ENCODE data around the gene GSDME. TPM values are rescaled to one million over a fixed set of nuclear protein-coding genes. Genes with fewer than 3 reads are reported as not detected.
A peak's percentile ranks its signal among the peaks of the same experiment; 100 is the strongest.

GSDME gene
- total RNA-seq, 1 donor from 2014 or later: 27.7 TPM

- H3K4me1 ChIP-seq (ENCODE audit: insufficient read depth, low read length): peaks cover 22% of the 10 kb centered on the region
- H3K9me3 Mint-ChIP-seq (ENCODE audit: unreplicated experiment): no peaks in the 10 kb centered on the region
- no peaks in the 10 kb centered on the region for H3K79me2 ChIP-seq (ENCODE audit: insufficient read depth, low read length)
- peaks cover 3% of the 10 kb centered on the region for H3K36me3 ChIP-seq (ENCODE audit: insufficient read depth, low read length)
- no peak overlapping the region for H3K4me3 ChIP-seq (ENCODE audit: insufficient read depth, low read depth, low read length)
- FAIRE-seq (no peak), DNase-seq (ENCODE audit: low read depth) (no peak)
- H3K4me1 Mint-ChIP-seq (ENCODE audit: low read depth, unreplicated experiment): peaks cover 20% of the 10 kb centered on the region
- H3K9me3 ChIP-seq (ENCODE audit: insufficient read depth, low read depth, low read length): no peaks in the 10 kb centered on the region
- no peak overlapping the region for H3K4me3 Mint-ChIP-seq (ENCODE audit: unreplicated experiment)
- H3K27ac ChIP-seq (ENCODE audit: low read depth, low read length): no peak overlapping the region
- H3K36me3 Mint-ChIP-seq (ENCODE audit: low read depth, unreplicated experiment): peaks cover 5% of the 10 kb centered on the region
- no peaks in the 10 kb centered on the region for H3K27me3 ChIP-seq (ENCODE audit: insufficient read depth, low read length)
- H2AFZ ChIP-seq (ENCODE audit: low read depth, low read length): no peak overlapping the region
- no peak overlapping the region for H3K4me2 ChIP-seq (ENCODE audit: low read length)
- no peak overlapping the region for H3K9ac ChIP-seq (ENCODE audit: low read length)
- no peaks in the 10 kb centered on the region for H4K20me1 ChIP-seq (ENCODE audit: insufficient read depth, low read length)
- H3K27ac Mint-ChIP-seq (ENCODE audit: unreplicated experiment): no peak overlapping the region
- H3K27me3 Mint-ChIP-seq (ENCODE audit: low read depth, unreplicated experiment): no peaks in the 10 kb centered on the region
- no peak for TF ChIP-seq CTCF (IDR thresholded peaks at IDR 0.05; ENCODE audit: insufficient read depth, low read depth, low read length)
- no peak for TF ChIP-seq EZH2 (IDR thresholded peaks at IDR 0.05; ENCODE audit: insufficient read depth, low read length)
These were observed 5.0 kb downstream of the GSDME start for GRCh38 chr7:24752073-24752800.

- TF ChIP-seq CTCF (IDR thresholded peaks at IDR 0.05; ENCODE audit: insufficient read depth, low read depth, low read length): no peak
- no peak for TF ChIP-seq EZH2 (IDR thresholded peaks at IDR 0.05; ENCODE audit: insufficient read depth, low read length)
- Histone ChIP-seq H3K36me3 (ENCODE audit: insufficient read depth, low read length) (peaks cover 3% of the 10 kb centered on the region), H3K79me2 (ENCODE audit: insufficient read depth, low read length) (no peaks in the 10 kb centered on the region), H3K4me3 (ENCODE audit: insufficient read depth, low read depth, low read length) (no peak overlapping the region), H3K27me3 (ENCODE audit: insufficient read depth, low read length) (no peaks in the 10 kb centered on the region), H3K4me2 (ENCODE audit: low read length) (no peak overlapping the region), H3K9me3 (ENCODE audit: insufficient read depth, low read depth, low read length) (no peaks in the 10 kb centered on the region), H3K4me1 (ENCODE audit: insufficient read depth, low read length) (peaks cover 20% of the 10 kb centered on the region), H2AFZ (ENCODE audit: low read depth, low read length) (no peak overlapping the region), H4K20me1 (ENCODE audit: insufficient read depth, low read length) (no peaks in the 10 kb centered on the region), H3K27ac (ENCODE audit: low read depth, low read length) (no peak overlapping the region), H3K9ac (ENCODE audit: low read length) (no peak overlapping the region)
- H3K27me3 Mint-ChIP-seq (ENCODE audit: low read depth, unreplicated experiment): no peaks in the 10 kb centered on the region
- no peak for FAIRE-seq
- peak; percentile 57 for DNase-seq (ENCODE audit: low read depth)
- no peak overlapping the region for H3K4me3 Mint-ChIP-seq (ENCODE audit: unreplicated experiment)
- no peaks in the 10 kb centered on the region for H3K9me3 Mint-ChIP-seq (ENCODE audit: unreplicated experiment)
- H3K4me1 Mint-ChIP-seq (ENCODE audit: low read depth, unreplicated experiment): peaks cover 20% of the 10 kb centered on the region
- peaks cover 8% of the 10 kb centered on the region for H3K36me3 Mint-ChIP-seq (ENCODE audit: low read depth, unreplicated experiment)
- no peak overlapping the region for H3K27ac Mint-ChIP-seq (ENCODE audit: unreplicated experiment)
These were observed 5.8 kb downstream of the GSDME start for GRCh38 chr7:24751484-24751883.

GRCh38 chr7:24750441-24751055, 6.7 kb downstream of the GSDME start:
- DNase-seq (ENCODE audit: low read depth): no peak
- peaks cover 12% of the 10 kb centered on the region for H3K4me1 Mint-ChIP-seq (ENCODE audit: low read depth, unreplicated experiment)
- FAIRE-seq: no peak

More at GRCh38 chr7:24750441-24751055, 6.7 kb downstream of the GSDME start:
- H3K9me3 Mint-ChIP-seq (ENCODE audit: unreplicated experiment): no peaks in the 10 kb centered on the region
- Histone ChIP-seq H2AFZ (ENCODE audit: low read depth, low read length) (no peak overlapping the region), H3K4me3 (ENCODE audit: insufficient read depth, low read depth, low read length) (no peak overlapping the region), H3K4me2 (ENCODE audit: low read length) (no peak overlapping the region), H4K20me1 (ENCODE audit: insufficient read depth, low read length) (no peaks in the 10 kb centered on the region), H3K9me3 (ENCODE audit: insufficient read depth, low read depth, low read length) (no peaks in the 10 kb centered on the region), H3K27me3 (ENCODE audit: insufficient read depth, low read length) (no peaks in the 10 kb centered on the region), H3K4me1 (ENCODE audit: insufficient read depth, low read length) (peaks cover 10% of the 10 kb centered on the region), H3K9ac (ENCODE audit: low read length) (no peak overlapping the region), H3K36me3 (ENCODE audit: insufficient read depth, low read length) (peaks cover 3% of the 10 kb centered on the region), H3K27ac (ENCODE audit: low read depth, low read length) (no peak overlapping the region), H3K79me2 (ENCODE audit: insufficient read depth, low read length) (no peaks in the 10 kb centered on the region)
- TF ChIP-seq EZH2 (IDR thresholded peaks at IDR 0.05; ENCODE audit: insufficient read depth, low read length) (no peak), CTCF (IDR thresholded peaks at IDR 0.05; ENCODE audit: insufficient read depth, low read depth, low read length) (no peak)
- no peaks in the 10 kb centered on the region for H3K27me3 Mint-ChIP-seq (ENCODE audit: low read depth, unreplicated experiment)
- no peak overlapping the region for H3K27ac Mint-ChIP-seq (ENCODE audit: unreplicated experiment)
- no peak overlapping the region for H3K4me3 Mint-ChIP-seq (ENCODE audit: unreplicated experiment)
- H3K36me3 Mint-ChIP-seq (ENCODE audit: low read depth, unreplicated experiment): peaks cover 13% of the 10 kb centered on the region

Data from astrocyte (in vitro differentiated cells and primary cell).